ENCODE results near the gene GTPBP1.
A peak's percentile ranks its signal among the peaks of the same experiment; 100 is the strongest.

GTPBP1 gene

DNA sequence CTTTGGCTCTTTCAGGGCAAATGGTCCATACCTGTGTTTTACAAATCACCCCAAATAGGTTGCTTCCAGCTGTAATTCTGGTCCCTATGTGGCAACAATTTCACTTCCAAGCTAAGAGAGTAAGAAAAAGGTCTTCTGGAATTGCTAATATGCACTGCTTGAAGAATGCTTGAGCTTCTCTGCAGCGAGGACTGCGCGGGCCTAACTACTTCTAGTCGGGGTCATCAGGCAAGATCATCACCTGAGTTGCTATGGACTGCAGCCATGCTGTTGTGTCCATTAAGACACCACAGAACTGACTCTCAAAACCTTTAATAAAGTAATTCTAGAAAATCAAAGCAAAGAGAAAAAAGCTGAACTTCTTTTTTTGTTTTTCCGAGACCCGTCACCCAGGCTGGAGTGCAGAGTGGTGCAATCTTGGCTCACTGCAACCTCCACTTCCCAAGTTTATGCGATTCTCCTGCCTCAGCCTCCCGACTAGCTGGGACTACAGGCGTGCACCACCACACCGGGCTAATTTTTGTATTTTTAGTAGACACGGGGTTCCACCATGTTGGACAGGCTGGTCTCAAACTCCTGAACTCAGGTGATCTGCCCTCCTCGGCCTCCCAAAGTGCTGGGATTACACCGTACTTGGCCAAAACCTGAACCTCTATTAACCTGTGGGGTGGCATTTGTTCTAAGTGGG is 7.2 kb upstream of the GTPBP1 start:
- H3K27ac ChIP-seq = no peak overlapping the region
- H3K36me3 ChIP-seq (ENCODE audit: control insufficient read depth, insufficient read depth, low read length) = no peaks in the 10 kb centered on the region
- H3K4me2 ChIP-seq (ENCODE audit: low read length) = peak overlapping the region; percentile 99
- no peaks in the 10 kb centered on the region for H3K9me3 ChIP-seq (ENCODE audit: control insufficient read depth, low read length)
- no peak for TF ChIP-seq CTCF (IDR thresholded peaks at IDR 0.05)
- H3K27me3 ChIP-seq (ENCODE audit: control insufficient read depth, insufficient read depth, low read length) = no peaks in the 10 kb centered on the region
- H3K9ac ChIP-seq = no peak overlapping the region
- H3K4me3 ChIP-seq (ENCODE audit: low read depth, low read length) = no peak overlapping the region
- peaks cover 13% of the 10 kb centered on the region for H3K4me1 ChIP-seq
- H2AFZ ChIP-seq = no peak overlapping the region
- H3K79me2 ChIP-seq = peaks cover 9% of the 10 kb centered on the region

DNA sequence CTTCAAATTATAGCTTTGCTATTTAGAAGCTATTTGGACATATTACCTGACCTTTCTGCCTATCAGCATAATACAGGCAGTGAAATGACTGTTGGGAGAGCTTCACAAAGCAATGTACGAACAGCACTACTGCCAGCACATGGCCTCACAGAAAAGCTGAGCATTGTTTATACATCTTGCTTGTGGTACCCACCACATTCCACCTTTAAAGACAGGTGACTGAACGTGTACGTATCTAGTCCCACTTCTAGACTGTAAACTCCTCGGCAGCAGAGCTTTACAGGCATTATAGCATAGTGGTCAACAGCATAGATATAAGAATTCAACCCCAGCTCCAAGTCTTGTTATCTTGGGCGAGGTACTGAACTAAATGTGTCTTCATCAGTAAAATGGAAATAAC is 6.6 kb upstream of the GTPBP1 start:
- H3K27me3 ChIP-seq (ENCODE audit: control insufficient read depth, insufficient read depth, low read length) = no peaks in the 10 kb centered on the region
- H3K4me3 ChIP-seq (ENCODE audit: low read depth, low read length) = peak overlapping the region; percentile 87
- no peaks in the 10 kb centered on the region for H3K9me3 ChIP-seq (ENCODE audit: control insufficient read depth, low read length)
- peaks cover 8% of the 10 kb centered on the region for H3K79me2 ChIP-seq
- no peaks in the 10 kb centered on the region for H3K36me3 ChIP-seq (ENCODE audit: control insufficient read depth, insufficient read depth, low read length)
- no peak for TF ChIP-seq CTCF (IDR thresholded peaks at IDR 0.05)
- peaks cover 13% of the 10 kb centered on the region for H3K4me1 ChIP-seq
- no peak overlapping the region for H3K27ac ChIP-seq
- H2AFZ ChIP-seq = no peak overlapping the region
- no peak overlapping the region for H3K9ac ChIP-seq
- peak overlapping the region; percentile 99 for H3K4me2 ChIP-seq (ENCODE audit: low read length)

DNA sequence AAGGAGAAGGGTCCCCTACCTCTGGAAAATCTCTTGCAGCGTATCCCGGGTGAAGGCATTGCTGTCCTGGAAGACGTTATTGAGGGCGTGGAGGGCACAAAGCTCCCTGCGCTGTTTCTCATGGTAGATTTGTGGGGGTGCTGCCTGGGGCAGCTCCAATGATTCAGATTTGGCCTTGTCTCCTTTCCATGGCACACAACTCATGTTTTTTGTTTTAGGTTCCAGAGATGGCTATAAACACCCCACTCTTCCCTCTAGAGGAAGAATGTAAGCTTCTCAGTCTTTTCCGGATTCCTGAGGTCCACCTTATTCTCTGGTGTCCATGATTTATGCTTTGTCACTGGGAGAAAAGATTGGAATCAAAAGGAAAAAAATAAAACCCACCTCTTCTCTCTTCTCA is 6.0 kb upstream of the GTPBP1 start:
- Histone ChIP-seq H3K79me2 (peaks cover 8% of the 10 kb centered on the region), H3K27ac (peak overlapping the region; percentile 85), H3K27me3 (ENCODE audit: control insufficient read depth, insufficient read depth, low read length) (no peaks in the 10 kb centered on the region), H3K9me3 (ENCODE audit: control insufficient read depth, low read length) (no peaks in the 10 kb centered on the region), H3K9ac (no peak overlapping the region), H2AFZ (no peak overlapping the region), H3K4me1 (peaks cover 17% of the 10 kb centered on the region), H3K36me3 (ENCODE audit: control insufficient read depth, insufficient read depth, low read length) (no peaks in the 10 kb centered on the region), H3K4me2 (ENCODE audit: low read length) (peak overlapping the region; percentile 99), H3K4me3 (ENCODE audit: low read depth, low read length) (peak overlapping the region; percentile 87)
- TF ChIP-seq CTCF (IDR thresholded peaks at IDR 0.05) = no peak

GRCh38 chr22:38700270-38700788 is 5.4 kb upstream of the GTPBP1 start:
- H3K9ac ChIP-seq = peak overlapping the region; percentile 46

More at GRCh38 chr22:38700270-38700788, 5.4 kb upstream of the GTPBP1 start:
- Histone ChIP-seq H3K36me3 (ENCODE audit: control insufficient read depth, insufficient read depth, low read length) (no peaks in the 10 kb centered on the region), H3K27me3 (ENCODE audit: control insufficient read depth, insufficient read depth, low read length) (no peaks in the 10 kb centered on the region), H2AFZ (peak overlapping the region; percentile 92), H3K4me2 (ENCODE audit: low read length) (peak overlapping the region; percentile 99), H3K4me1 (peaks cover 18% of the 10 kb centered on the region), H3K27ac (peak overlapping the region; percentile 85), H3K4me3 (ENCODE audit: low read depth, low read length) (peak overlapping the region; percentile 87), H3K79me2 (peaks cover 8% of the 10 kb centered on the region), H3K9me3 (ENCODE audit: control insufficient read depth, low read length) (no peaks in the 10 kb centered on the region)
- no peak for TF ChIP-seq CTCF (IDR thresholded peaks at IDR 0.05)

Data from parathyroid adenoma (tissue), 2 donors.